GM11168 (cell line): ENCODE data around the gene C19orf53.
"Not testable (repeated sequence)": the region's sequence is repeated elsewhere in the genome, so short reads cannot be mapped to it uniquely, and the experiment has no call there.

Experiments
- in situ Hi-C: fragments of 300-500 bp; cut with MboI; formaldehyde crosslinking; loops from one replicate; pipeline ENCODE4 v1.12.0; 2022; ENCODE audit warnings: low sequenced_read_pairs; ENCODE audit not compliant: unreplicated experiment

C19orf53 gene

DNA sequence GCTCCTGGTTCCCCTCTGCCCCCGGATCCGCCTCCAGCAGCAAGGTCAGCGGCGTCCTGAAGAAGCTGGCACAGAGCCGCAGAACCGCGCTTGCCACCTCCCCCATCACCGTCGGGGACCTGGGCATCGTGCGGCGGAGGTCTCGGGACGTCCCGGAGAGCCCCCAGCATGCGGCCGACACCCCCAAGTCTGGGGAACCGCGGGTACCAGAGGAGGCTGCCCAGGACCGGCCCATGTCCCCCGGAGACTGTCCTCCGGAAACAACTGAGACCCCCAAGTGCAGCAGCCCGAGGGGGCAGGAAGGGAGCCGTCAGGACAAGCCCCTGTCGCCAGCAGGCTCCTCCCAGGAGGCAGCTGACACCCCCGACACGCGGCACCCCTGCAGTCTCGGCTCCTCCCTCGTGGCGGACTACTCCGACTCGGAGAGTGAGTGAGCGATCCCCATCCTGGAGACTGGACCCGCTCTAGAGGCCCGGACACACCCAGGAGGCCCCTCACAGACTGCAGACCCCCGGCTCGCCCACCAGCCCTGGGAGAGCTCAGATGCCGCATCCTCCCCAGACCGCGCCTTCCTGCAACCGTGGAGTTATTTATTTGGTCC is 11.5 kb upstream of the C19orf53 start:
- in situ Hi-C loops = no loop called here

- in situ Hi-C loops = no loop called here
Observed at GRCh38 chr19:13763265-13763664, 11.0 kb upstream of the C19orf53 start.

DNA sequence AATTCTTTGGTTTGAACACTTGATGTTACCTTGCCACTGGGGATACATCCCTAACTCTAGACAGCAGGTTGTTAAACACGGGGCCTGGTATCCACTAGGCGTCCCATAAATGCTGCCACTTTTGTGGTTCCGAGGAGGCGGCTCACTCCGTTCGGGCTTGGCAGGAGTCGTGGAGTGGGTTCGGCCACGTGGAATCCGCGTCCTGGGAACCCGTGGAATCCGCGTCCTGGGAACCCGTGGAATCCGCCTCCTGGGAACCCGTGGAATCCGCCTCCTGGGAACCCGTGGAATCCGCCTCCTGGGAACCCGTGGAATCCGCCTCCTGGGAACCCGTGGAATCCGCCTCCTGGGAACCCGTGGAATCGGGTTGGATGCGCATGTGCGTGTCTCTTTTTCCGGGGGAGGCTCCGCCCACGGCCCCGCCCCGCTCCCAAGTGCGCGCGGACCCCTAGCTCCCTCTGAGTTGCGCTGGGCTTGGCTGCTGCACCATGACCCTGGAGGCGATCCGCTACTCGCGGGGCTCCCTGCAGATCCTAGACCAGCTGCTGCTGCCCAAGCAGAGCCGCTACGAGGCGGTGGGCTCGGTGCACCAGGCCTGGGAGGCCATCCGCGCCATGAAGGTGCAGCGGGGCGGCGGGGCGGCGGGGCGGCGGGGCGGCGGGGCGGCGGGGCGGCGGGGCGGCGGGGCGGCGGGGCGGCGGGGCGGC is 10.0 kb upstream of the C19orf53 start, which contains the start of gene MRI1:
TSS of gene MRI1 (plus strand) at position 422 of the 707 bp plus-strand sequence. CDS start at position 489, 67 bp downstream.
- in situ Hi-C loops = no loop called here

GRCh38 chr19:13764821-13765394 is 9.3 kb upstream of the C19orf53 start:
- in situ Hi-C loops = no loop called here

DNA sequence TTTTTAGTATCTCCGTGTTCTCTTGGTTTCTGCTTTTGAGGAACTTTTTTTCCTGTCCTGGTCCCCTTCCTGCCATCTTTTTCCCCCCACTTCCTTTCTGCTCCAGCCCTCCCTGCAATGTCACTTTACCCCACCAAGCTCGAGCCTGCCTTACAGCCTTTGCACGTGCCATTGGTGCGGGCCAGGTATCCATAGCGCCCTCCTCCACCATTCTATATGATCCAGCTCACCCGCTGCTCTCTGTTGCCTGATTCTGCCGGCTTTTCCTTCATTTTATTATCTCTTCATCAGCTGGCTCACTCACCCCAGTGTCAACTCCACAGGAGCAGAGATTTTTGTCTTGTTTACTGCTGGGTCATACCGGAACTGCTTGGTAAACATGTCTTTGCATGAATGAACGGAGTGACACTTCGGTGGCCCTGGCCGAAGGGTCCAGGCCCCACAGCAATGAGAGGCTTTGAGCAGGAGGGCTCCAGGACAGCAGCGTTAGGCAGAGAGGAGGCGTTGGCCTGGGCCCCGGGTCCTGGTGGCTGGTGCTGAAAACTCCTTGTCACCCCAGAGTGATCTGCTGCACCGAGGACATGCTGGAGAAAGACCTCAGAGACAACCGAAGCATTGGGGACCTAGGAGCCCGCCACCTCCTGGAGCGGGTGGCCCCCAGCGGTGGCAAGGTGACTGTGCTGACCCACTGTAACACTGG is 8.7 kb upstream of the C19orf53 start:
- in situ Hi-C loops = no loop called here

GRCh38 chr19:13766095-13766481 is 8.2 kb upstream of the C19orf53 start:
- in situ Hi-C loops = no loop called here

GRCh38 chr19:13768510-13768909 is 5.7 kb upstream of the C19orf53 start:
- in situ Hi-C loops = no loop called here

DNA sequence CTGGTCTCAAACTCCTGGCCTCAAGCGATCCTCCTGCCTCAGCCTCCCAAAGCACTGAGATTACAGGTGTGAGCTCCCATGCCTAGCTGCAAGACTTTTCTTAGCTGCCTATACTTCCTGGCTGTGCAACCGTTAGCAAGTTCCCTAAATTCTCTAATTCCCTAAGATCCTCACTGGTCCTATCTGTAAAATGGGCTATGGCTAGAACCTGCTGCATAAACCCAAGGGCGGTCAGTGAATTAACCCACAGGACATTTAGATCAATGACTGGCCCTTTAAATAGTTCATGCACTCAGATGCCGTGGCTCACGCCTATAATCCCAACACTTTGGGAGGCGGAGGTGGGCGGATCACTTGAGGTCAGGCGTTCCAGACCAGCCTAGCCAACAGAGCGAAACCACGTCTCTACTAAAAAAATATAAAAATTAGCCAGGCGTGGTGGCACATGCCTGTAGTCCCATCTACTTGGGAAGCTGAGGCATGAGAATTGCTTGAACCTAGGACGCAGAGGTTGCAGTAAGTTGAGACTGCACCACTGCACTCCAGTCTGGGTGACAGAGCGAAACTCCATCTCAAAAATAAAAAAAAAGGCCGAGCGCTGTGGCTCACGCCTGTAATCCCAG is 4.1 kb upstream of the C19orf53 start:
- in situ Hi-C loops = loop anchor here (10.0 kb wide), 1 partner anchor 285 kb away; no protein-coding TSS in a partner anchor

DNA sequence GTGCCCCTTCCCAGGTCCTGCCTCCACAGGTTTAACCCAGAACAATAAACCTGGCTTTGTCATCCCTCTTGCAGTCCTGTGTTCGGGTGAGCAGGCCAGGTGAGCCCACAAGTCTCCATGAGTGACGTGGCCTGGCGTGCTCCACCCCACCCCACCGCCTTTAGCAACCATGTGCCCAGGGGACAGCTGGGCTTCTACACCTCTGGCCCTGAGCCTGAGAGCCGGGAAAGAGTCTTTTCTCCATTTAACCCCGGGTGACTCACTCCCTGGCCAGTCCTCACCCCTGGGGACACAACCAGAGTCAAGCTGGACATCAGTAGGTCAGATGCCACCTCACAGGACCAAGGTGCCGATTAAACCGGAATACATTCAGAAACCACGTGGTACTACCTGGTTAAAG is 4.1 kb downstream of the C19orf53 start:
- in situ Hi-C loops = loop anchor here (5.0 to 10.0 kb wide), 2 partner anchors 79 to 276 kb away; no protein-coding TSS in a partner anchor

DNA sequence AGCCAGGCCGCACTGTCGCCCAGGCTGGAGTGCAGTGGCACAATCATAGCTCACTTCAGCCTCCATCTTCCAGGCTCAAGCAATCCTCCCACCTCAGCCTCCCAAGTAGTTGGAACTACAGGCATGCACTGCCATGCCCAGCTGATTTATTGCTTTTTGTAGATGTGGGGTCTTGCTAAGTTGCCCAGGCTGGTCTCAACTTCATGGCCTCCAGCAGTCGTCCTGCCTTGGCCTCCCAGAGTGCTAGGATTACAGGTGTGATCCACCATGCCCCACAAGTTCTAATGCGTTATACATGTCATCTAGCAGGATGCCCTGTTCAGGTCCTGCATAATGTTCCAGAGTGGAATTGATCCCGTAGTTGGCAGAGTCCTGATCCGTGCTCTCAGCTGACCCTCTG is 4.6 kb downstream of the C19orf53 start:
- in situ Hi-C loops = loop anchor here (5.0 to 10.0 kb wide), 2 partner anchors 78 to 276 kb away; no protein-coding TSS in a partner anchor

- in situ Hi-C loops = loop anchor here (5.0 to 10.0 kb wide), 2 partner anchors 78 to 275 kb away; no protein-coding TSS in a partner anchor
Observed at GRCh38 chr19:13779794-13780193, 5.5 kb downstream of the C19orf53 start.

DNA sequence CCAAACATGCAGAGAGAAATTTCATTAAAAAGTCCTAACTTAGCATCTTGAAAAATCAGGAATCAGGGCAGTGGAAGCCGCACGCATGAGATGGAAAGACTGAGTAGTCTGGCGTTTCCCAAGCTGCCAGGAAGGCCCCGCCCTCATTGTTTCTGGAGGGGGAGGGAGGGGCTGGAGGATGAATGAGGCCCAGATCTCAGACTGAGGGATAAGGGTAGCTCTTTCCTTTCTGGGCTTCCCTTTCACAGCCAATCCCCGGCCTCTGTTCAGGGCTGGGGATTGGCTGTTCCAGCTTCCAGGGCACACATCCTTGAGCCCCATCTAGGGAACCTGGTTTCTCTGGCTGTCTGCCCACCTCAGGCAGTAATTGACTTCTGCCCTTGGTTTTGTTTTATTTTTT is 7.3 kb downstream of the C19orf53 start:
- in situ Hi-C loops = no loop called here

DNA sequence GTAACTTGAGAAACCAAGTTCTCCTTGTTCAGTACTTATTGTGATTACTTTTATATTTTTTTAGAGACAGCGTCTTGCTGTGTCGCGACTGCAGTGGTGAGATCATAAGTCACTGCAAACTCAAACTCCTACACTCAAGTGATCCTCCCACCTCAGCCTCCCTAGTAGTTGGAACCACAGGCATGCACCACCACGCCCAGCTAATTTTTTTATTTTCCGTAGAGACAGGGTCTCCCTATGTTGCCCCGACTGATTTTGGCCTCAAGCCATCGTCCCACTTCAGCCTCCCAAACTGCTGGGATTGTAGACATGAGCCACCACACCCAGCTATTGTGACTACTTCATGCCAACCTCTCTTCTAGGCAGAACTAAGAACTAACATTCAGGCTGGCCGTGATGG is 8.3 kb downstream of the C19orf53 start:
- in situ Hi-C loops = no loop called here

DNA sequence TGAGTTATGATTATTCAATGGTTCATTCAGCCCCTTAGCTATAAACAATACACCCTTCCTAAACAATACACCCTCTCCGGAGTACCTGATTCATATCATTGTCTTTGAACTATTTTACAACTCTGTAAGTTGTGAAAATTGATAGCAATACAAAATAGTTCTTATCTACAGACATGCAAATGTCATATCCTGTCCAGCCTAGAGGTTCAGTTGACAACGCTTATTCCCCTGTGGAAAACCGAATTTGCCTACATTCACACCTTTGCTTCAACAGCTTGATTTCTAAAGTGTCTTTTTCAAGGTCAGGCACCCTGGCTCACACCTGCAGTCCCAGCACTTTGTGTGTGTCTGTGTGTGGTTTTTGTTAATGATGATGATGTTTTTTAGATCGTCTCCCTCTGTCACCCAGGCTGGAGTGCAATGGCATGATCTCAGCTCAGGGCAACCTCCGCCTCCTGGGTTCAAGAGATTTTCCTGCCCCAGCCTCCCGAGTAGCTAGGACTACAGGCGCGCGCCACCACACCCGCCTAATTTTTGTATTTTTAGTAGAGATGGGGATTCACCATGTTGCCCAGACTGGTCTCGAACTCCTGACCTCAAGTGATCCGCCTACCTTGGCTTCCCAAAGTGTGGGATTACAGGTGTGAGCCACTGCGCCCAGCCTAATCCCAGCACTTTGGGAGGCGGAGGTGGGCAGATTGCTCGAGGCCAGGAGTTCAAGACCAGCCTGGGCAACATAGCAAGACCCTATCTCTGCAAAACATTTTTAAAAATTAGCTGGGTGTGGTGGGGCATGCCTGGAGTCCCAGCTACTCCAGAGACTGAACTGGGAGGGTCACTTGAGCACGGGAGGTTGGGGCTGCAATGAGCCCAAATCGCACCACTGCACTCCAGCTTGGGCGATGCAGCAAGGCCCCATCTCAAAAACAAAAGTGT is 9.6 kb downstream of the C19orf53 start:
- in situ Hi-C loops = no loop called here

GRCh38 chr19:13784731-13785452 is 10.6 kb downstream of the C19orf53 start:
- in situ Hi-C loops = no loop called here

DNA sequence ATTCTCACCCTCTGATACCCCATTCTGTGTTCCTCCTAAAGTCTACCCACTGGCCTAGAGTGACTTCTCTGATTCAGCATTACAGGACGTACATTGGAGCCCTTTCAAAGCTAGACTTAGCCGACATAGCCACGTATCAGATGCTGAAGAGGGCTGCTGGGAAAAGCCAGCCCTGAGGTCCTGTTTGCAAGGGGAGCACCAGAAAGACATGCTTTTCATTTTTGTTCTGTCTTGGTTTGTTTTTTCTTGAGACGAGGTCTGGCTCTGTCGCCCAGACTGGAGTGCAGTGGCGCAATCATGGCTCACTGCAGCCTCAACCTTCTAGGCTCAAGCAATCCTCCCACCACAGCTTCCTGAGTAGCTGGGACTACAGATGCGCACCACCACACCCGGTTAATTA is 14.7 kb downstream of the C19orf53 start:
- in situ Hi-C loops = no loop called here

DNA sequence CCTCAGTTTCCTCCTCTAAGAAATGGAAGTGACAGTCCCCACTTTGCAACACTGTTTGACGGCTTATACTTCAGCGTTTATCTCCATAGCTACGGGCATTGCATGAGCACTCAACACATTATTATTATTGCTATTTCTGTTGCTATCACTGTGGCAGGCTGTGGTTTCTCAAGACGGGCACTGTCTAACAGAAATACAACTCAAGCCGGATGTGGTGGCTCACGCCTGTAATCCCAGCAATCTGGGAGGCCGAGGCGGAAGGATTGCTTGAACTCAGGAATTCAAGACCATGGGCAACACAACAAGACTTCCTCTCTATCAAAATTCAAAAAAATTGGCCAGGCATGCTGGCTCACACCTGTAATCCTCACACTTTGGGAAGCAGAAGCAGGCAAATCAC is 16.1 kb downstream of the C19orf53 start:
- in situ Hi-C loops = no loop called here

DNA sequence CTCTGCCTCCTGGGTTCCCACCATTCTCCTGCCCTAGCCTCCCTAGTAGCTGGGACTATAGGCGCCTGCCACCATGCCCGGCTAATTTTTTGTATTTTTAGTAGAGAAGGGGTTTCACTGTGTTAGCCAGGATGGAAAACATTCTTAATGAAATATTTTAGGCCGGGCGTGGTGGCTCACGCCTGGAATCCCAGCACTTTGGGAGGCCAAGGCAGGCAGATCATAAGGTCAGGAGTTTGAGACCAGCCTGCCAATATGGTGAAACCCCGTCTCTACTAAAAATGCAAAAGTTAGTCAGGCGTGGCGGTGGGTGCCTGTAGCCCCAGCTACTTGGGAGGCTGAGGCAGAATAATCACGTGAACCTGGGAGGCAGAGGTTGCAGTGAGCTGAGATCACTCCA is 19.1 kb downstream of the C19orf53 start:
- in situ Hi-C loops = not testable (repeated sequence)

GRCh38 chr19:13794398-13794756 is 20.1 kb downstream of the C19orf53 start:
- in situ Hi-C loops = no loop called here
